ENCODE results near the gene PDPK1.

The PDPK1 gene

DNA sequence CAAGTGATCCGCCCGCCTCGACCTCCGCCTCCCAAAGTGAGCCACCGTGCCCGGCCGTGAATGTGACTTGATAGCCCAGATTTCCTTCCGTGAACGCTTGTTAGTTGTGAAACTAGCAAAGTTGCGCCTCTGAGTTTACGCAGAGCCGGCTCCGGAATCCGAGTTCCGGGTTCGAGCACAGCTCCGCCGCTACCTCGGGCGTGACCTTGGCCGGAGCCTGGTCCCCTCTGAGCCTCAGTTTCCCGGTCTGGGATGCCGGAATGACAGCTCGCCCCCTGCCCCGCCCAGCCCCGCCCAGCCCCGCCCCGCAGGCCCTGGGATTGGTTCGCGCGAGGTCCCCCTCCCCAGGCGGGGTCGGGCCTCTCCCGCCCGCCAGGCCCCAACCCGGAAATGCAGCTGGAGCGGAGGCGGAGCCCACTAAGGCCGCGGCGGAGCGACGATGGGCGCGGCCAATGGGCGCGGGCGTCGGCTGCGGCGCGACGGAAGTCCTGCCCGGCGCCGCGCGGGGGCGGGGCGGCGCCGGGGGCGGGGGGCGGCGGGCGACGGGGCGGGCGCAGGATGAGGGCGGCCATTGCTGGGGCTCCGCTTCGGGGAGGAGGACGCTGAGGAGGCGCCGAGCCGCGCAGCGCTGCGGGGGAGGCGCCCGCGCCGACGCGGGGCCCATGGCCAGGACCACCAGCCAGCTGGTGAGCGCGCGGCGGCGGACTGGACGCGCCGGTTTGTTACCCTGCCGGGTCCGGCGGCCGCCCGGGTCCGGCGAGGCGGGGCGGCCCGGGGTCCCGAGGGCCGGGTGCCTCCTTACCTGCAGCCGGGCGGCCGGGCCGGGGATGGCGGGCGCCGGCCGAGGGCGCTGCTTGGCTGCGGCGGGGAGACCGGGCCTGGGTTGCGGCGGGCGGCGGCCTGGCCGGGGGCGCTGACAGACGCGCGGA, at the start of gene PDPK1:
Gene PDPK1 (plus strand): TSS at position 571 of the 929 bp plus-strand sequence. CDS start 92 bp downstream, at position 663.
- peak within 1 kb of the TSS; percentile 85 to 89 (median 88) for H3K4me3 Mint-ChIP-seq
- H3K36me3 Mint-ChIP-seq (ENCODE audit: low read depth) = no peaks in the 10 kb centered on the region
- H3K9me3 Mint-ChIP-seq = no peaks in the 10 kb centered on the region
- peak within 1 kb of the TSS; percentile 73 to 85 (median 76) for H3K27ac Mint-ChIP-seq
- TF ChIP-seq, protein P1, sequence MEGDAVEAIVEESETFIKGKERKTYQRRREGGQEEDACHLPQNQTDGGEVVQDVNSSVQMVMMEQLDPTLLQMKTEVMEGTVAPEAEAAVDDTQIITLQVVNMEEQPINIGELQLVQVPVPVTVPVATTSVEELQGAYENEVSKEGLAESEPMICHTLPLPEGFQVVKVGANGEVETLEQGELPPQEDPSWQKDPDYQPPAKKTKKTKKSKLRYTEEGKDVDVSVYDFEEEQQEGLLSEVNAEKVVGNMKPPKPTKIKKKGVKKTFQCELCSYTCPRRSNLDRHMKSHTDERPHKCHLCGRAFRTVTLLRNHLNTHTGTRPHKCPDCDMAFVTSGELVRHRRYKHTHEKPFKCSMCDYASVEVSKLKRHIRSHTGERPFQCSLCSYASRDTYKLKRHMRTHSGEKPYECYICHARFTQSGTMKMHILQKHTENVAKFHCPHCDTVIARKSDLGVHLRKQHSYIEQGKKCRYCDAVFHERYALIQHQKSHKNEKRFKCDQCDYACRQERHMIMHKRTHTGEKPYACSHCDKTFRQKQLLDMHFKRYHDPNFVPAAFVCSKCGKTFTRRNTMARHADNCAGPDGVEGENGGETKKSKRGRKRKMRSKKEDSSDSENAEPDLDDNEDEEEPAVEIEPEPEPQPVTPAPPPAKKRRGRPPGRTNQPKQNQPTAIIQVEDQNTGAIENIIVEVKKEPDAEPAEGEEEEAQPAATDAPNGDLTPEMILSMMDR (IDR thresholded peaks at IDR 0.05; ENCODE audit: unreplicated experiment in 3 of 3) = no peak
- no peaks in the 10 kb centered on the region for H3K27me3 Mint-ChIP-seq (ENCODE audit: low read depth)
- peaks cover 31% of the 10 kb centered on the region for H3K4me1 Mint-ChIP-seq

GRCh38 chr16:2489581-2489980, 48.2 kb upstream of the PDPK1 start:
- H3K27me3 Mint-ChIP-seq (ENCODE audit: low read depth) = no peaks in the 10 kb centered on the region
- TF ChIP-seq, protein P1 (IDR thresholded peaks at IDR 0.05; ENCODE audit: unreplicated experiment in 3 of 3) = no peak
- H3K36me3 Mint-ChIP-seq (ENCODE audit: low read depth) = no peaks in the 10 kb centered on the region
- H3K27ac Mint-ChIP-seq = peak overlapping the region in 2 of 3 experiments; percentile 48 to 90
- H3K4me3 Mint-ChIP-seq = no peak overlapping the region
- H3K9me3 Mint-ChIP-seq = no peaks in the 10 kb centered on the region
- peaks cover 30% of the 10 kb centered on the region for H3K4me1 Mint-ChIP-seq

DNA sequence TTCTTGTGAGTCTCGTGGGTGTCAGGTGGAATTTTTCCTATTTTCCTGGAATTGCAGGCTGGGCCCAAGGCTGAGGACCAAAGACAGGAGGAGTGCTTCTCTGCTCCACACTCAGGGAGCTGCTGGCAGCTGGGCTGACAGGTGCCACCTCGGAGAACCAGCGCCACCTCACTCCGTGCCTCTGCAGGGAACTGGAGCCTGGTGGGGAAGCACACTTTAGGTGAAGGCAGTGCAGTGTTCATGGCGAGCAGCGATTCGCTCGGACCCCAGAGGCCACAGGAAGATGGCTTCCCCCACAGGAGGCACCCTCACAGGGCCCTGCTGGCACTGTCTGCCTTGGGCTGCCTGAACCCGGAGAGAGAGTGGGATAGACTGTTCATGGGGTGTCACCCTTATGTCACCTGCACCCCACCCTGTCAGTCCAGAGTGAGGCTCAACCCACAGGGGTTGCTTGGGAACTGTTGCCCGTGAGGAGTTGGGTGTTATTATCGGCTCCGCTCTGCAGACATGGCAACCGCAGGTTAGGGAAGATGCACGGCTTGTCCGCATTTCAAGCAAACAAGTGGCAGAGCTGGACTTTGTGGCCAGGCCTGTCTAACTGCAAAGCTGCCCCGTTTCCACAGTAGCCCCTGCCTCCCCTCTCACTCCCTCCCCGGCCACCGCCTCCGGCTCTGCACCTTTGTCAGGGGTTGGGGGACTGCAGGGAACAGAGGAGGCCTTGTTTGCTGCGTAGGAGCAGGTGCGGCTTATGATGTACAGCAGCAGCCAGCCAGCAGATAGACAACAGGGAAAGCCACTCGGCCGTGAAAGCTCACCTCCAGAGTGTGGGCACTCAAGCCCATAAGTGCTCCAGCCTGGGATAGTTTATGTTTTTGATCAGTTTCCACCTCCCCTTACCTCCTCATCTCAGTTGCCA, 47.4 kb upstream of the PDPK1 start:
- H3K4me3 Mint-ChIP-seq = no peak overlapping the region
- TF ChIP-seq, protein P1 (IDR thresholded peaks at IDR 0.05; ENCODE audit: unreplicated experiment in 3 of 3) = no peak
- H3K27me3 Mint-ChIP-seq (ENCODE audit: low read depth) = no peaks in the 10 kb centered on the region
- no peaks in the 10 kb centered on the region for H3K9me3 Mint-ChIP-seq
- H3K4me1 Mint-ChIP-seq = peaks cover 22% of the 10 kb centered on the region
- H3K27ac Mint-ChIP-seq = peak overlapping the region; percentile 74 to 95 (median 90)
- no peaks in the 10 kb centered on the region for H3K36me3 Mint-ChIP-seq (ENCODE audit: low read depth)

DNA sequence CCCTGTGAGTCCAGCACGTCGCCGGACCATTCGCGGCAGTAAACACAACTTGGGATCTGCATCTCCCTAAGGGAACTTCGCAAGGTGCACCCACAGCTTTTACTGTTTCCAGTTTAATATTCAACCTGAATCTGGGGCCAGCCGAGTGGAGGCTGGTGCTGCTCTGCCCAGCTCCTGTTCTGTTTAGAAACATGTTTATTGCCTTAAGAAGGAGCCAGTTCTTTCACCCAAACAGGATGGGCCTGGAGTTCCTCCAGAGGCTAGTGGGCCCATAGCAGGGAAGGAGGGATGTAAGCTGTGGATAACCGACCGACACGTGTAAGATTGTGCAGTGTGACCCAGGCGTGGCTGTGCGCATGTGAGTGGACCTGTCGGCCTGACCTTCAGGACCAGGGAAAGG, 45.5 kb upstream of the PDPK1 start:
- TF ChIP-seq, protein P1 (IDR thresholded peaks at IDR 0.05; ENCODE audit: unreplicated experiment in 3 of 3) = no peak
- H3K27ac Mint-ChIP-seq = peak overlapping the region; percentile 91 to 98 (median 94)
- H3K4me3 Mint-ChIP-seq = peak overlapping the region in 1 of 3 experiments; percentile 46
- H3K36me3 Mint-ChIP-seq (ENCODE audit: low read depth) = peaks cover under 1% of the 10 kb centered on the region
- H3K4me1 Mint-ChIP-seq = peaks cover 10% of the 10 kb centered on the region
- no peaks in the 10 kb centered on the region for H3K27me3 Mint-ChIP-seq (ENCODE audit: low read depth)
- no peaks in the 10 kb centered on the region for H3K9me3 Mint-ChIP-seq

DNA sequence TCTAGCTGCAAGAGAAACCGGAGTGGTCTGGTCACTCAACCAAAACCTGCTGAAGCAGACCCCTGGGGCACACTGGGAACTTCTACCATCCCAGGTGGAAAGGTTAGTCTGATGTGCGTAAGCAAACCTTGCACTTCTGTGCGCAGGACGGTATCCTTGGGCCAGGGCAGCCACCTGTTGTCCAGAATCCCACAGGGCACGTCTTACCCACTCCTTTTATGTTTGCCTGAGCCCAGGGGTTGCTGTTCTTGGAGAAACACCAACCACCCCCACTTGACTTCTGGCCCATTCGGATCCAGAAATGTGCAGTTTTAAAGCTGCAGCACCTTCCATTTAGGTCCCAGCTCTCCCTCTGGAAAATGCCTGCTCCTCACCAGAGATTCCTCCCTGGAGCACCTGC, 44.2 kb upstream of the PDPK1 start:
- H3K27ac Mint-ChIP-seq = peak overlapping the region; percentile 28 to 78 (median 31)
- no peak overlapping the region for H3K4me3 Mint-ChIP-seq
- TF ChIP-seq, protein P1 (IDR thresholded peaks at IDR 0.05; ENCODE audit: unreplicated experiment in 3 of 3) = no peak
- no peaks in the 10 kb centered on the region for H3K9me3 Mint-ChIP-seq
- H3K27me3 Mint-ChIP-seq (ENCODE audit: low read depth) = no peaks in the 10 kb centered on the region
- H3K4me1 Mint-ChIP-seq = peaks cover 8% of the 10 kb centered on the region
- H3K36me3 Mint-ChIP-seq (ENCODE audit: low read depth) = peaks cover 6% of the 10 kb centered on the region

All from nephron (organoid).